CD14-positive monocyte (primary cell): Measurements from ENCODE around the gene SCN5A. TPM values are rescaled to one million over a fixed set of nuclear protein-coding genes. Genes with fewer than 3 reads are reported as not detected.

Experiments used
- DNase-seq, 3 donors: peaks; one replicate each; pipeline ENCODE4 v3.0.0-alpha.2; 2011 to 2022
- H2AFZ ChIP-seq: 2 replicates; pipeline ENCODE4 v1.6.0; 2012; ENCODE audit warnings: mild to moderate bottlenecking, low read depth, low read length, inconsistent platforms; ENCODE audit not compliant: insufficient read depth, poor library complexity, severe bottlenecking
- H3K27ac ChIP-seq, 2 donors: 1 replicate in 1 of 2; 2 replicates in 1 of 2; pipeline ENCODE4 v1.5.1; 2012 to 2013; ENCODE audit warnings: low read length in 2 of 2, control low read depth in 1 of 2, inconsistent platforms in 1 of 2, low read depth in 1 of 2, mild to moderate bottlenecking in 1 of 2
- H3K27me3 ChIP-seq, 2 donors: one replicate each; pipeline versions ENCODE4 v1.6.0 to v1.6.1; 2011 to 2013; ENCODE audit warnings: low read length in 2 of 2; ENCODE audit not compliant: control insufficient read depth in 2 of 2, insufficient read depth in 2 of 2
- H3K36me3 ChIP-seq, 2 donors: replicated peaks in 1 of 2; 1 replicate in 1 of 2; 2 replicates in 1 of 2; pipeline versions ENCODE4 v1.5.1 to v1.6.1; 2012 to 2013; ENCODE audit warnings: low read length in 2 of 2, control low read depth in 1 of 2, inconsistent platforms in 1 of 2, mild to moderate bottlenecking in 1 of 2; ENCODE audit not compliant: insufficient read depth in 2 of 2, control insufficient read depth in 1 of 2
- H3K4me1 ChIP-seq, 2 donors: 1 replicate in 1 of 2; 2 replicates in 1 of 2; pipeline versions ENCODE4 v1.5.1 to v1.6.1; 2012 to 2013; ENCODE audit warnings: low read length in 2 of 2, control low read depth in 1 of 2, inconsistent platforms in 1 of 2, mild to moderate bottlenecking in 1 of 2, moderate library complexity in 1 of 2; ENCODE audit not compliant: insufficient read depth in 2 of 2, control insufficient read depth in 1 of 2
- H3K4me2 ChIP-seq: replicated peaks from 2 replicates; pipeline ENCODE3; 2012; ENCODE audit warnings: low read length, moderate library complexity, mild to moderate bottlenecking; ENCODE audit not compliant: poor library complexity, severe bottlenecking; ENCODE audit errors: extremely low read depth
- H3K4me3 ChIP-seq, 3 experiments: fragments of 200-600 bp in 1 of 3; sonication (generic) in 1 of 3; replicated peaks in 1 of 3; 1 replicate in 2 of 3; 2 replicates in 1 of 3; pipeline ENCODE4 v1.5.1; 2011 to 2013; ENCODE audit warnings: low read length in 3 of 3, mild to moderate bottlenecking in 3 of 3, control low read depth in 2 of 3, low read depth in 2 of 3, inconsistent platforms in 1 of 3, moderate library complexity in 1 of 3
- H3K79me2 ChIP-seq: 2 replicates; pipeline ENCODE4 v1.6.0; 2012; ENCODE audit warnings: mild to moderate bottlenecking, control low read depth, inconsistent platforms, low read length, moderate library complexity; ENCODE audit not compliant: insufficient read depth
- H3K9ac ChIP-seq: 2 replicates; pipeline ENCODE4 v1.6.0; 2017; ENCODE audit warnings: low read length, mild to moderate bottlenecking; ENCODE audit not compliant: insufficient read depth, poor library complexity, severe bottlenecking
- H3K9me3 ChIP-seq, 2 donors: replicated peaks in 1 of 2; 1 replicate in 1 of 2; 2 replicates in 1 of 2; pipeline versions ENCODE4 v1.5.1 to v1.6.1; 2012 to 2013; ENCODE audit warnings: low read length in 2 of 2, control low read depth in 1 of 2; ENCODE audit not compliant: control insufficient read depth in 1 of 2, insufficient read depth in 1 of 2
- H4K20me1 ChIP-seq: 2 replicates; pipeline ENCODE4 v1.6.0; 2012; ENCODE audit warnings: mild to moderate bottlenecking, low read length, control low read depth, moderate library complexity; ENCODE audit not compliant: insufficient read depth
- H3K27ac Mint-ChIP-seq, 7 donors: one replicate each; pipeline ENCODE4 v1.8.0; 2020; ENCODE audit warnings: mild to moderate bottlenecking in 7 of 7, mixed read lengths in 7 of 7, moderate library complexity in 6 of 7, inconsistent platforms in 2 of 7
- H3K27me3 Mint-ChIP-seq, 3 donors: one replicate each; pipeline ENCODE4 v1.8.0; 2021 to 2022; ENCODE audit warnings: low read depth in 3 of 3, mild to moderate bottlenecking in 3 of 3, mixed read lengths in 3 of 3, moderate library complexity in 3 of 3, inconsistent platforms in 1 of 3
- H3K36me3 Mint-ChIP-seq, 2 donors: one replicate each; pipeline ENCODE4 v1.8.0; 2020; ENCODE audit warnings: mixed read lengths in 2 of 2, inconsistent platforms in 1 of 2, mild to moderate bottlenecking in 1 of 2
- H3K4me1 Mint-ChIP-seq: one replicate; pipeline ENCODE4 v1.8.0; 2020; ENCODE audit warnings: mild to moderate bottlenecking, mixed read lengths
- H3K4me3 Mint-ChIP-seq, 2 donors: one replicate each; pipeline ENCODE4 v1.8.0; 2020; ENCODE audit warnings: mild to moderate bottlenecking in 2 of 2, mixed read lengths in 2 of 2, moderate library complexity in 1 of 2
- H3K9me3 Mint-ChIP-seq, 7 donors: one replicate each; pipeline ENCODE4 v1.8.0; 2020 to 2022; ENCODE audit warnings: mixed read lengths in 7 of 7, mild to moderate bottlenecking in 6 of 7, moderate library complexity in 6 of 7, inconsistent platforms in 2 of 7
- CTCF ChIP-seq: fragments of 200-600 bp; IDR thresholded peaks from one replicate; pipeline ENCODE4 v1.8.0; 2022; ENCODE audit warnings: antibody characterized with exemption, mild to moderate bottlenecking
- WGBS: methylation state at CpG from one replicate; pipeline ENCODE4 v1.1.5; 2013; ENCODE audit warnings: missing lambda C conversion rate; ENCODE audit not compliant: insufficient coverage; 5-methylcytosine and 5-hydroxymethylcytosine counted together
- intact Hi-C, 2 donors: fragments of 100-400 bp; cut with micrococcal nuclease; formaldehyde crosslinking; loops; one replicate each; pipeline versions ENCODE4 v1.15.0 to v1.15.1; 2023
- polyA plus RNA-seq, 3 donors: library from polyadenylated mRNA; depleted of rRNA in 1 of 3; unstranded in 2 of 3; stranded (reverse) in 1 of 3; fragments of 300-500 nt in 2 of 3; fragments of >200 nt in 1 of 3; fragmentation: Illumina TruSeq in 2 of 3; gene quantifications; 1 replicate in 2 of 3; 2 replicates in 1 of 3; pipeline ENCODE4 v1.2.3, GENCODE V29; 2012 to 2021

SCN5A gene
- polyA plus RNA-seq, 3 donors, result not detected

- no peaks in the 10 kb centered on the region for H3K36me3 ChIP-seq
- H3K9ac ChIP-seq, result no peak overlapping the region
- Mint-ChIP-seq H3K36me3 (no peaks in the 10 kb centered on the region), H3K4me3 (no peak overlapping the region), H3K9me3 (peaks cover 0 to 7% (median 2%) of the 10 kb centered on the region in 7 donors), H3K4me1 (peaks cover 3% of the 10 kb centered on the region), H3K27ac (no peak overlapping the region), H3K27me3 (peaks cover 6 to 10% (median 7%) of the 10 kb centered on the region in 3 donors)
- no peak for DNase-seq
- H3K79me2 ChIP-seq, result no peaks in the 10 kb centered on the region
- H3K27me3 ChIP-seq, result no peaks in the 10 kb centered on the region
- no peaks in the 10 kb centered on the region for H4K20me1 ChIP-seq
- 20% methylated on average over 1 of the region's 5 CpGs for WGBS
- no peaks in the 10 kb centered on the region for H3K4me1 ChIP-seq
- intact Hi-C loops, result no loop called here
- no peak for TF ChIP-seq CTCF
- H3K27ac ChIP-seq, result no peak overlapping the region
- no peaks in the 10 kb centered on the region for H3K9me3 ChIP-seq
- no peak overlapping the region for H3K4me3 ChIP-seq
- H3K4me2 ChIP-seq, result no peak overlapping the region
- no peak overlapping the region for H2AFZ ChIP-seq
Measured at GRCh38 chr3:38630606-38631005, 18.9 kb downstream of the SCN5A start.

DNA sequence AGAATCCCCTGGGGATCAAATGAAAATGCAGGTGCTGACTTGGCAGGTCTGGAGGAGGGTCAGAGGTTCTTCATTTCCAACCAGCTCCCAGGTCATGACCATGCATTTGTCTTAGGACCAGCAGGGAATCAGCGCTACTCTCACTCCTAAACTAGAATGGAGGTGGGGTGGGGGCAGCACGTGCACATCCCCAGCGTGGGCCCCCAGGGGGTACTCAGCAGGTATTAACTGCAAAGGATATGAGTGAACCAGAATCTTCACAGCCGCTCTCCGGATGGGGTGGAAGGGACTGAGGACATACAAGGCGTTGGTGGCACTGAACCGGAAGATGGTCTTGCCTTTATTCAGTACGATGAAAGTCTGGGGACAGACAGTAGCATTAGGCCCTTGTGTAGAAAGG lies 19.4 kb downstream of the SCN5A start:
- Histone ChIP-seq H4K20me1 (no peaks in the 10 kb centered on the region), H3K36me3 (no peaks in the 10 kb centered on the region), H3K4me2 (no peak overlapping the region), H2AFZ (no peak overlapping the region), H3K4me3 (no peak overlapping the region), H3K27ac (no peak overlapping the region), H3K27me3 (no peaks in the 10 kb centered on the region), H3K9ac (no peak overlapping the region), H3K9me3 (no peaks in the 10 kb centered on the region), H3K4me1 (no peaks in the 10 kb centered on the region), H3K79me2 (no peaks in the 10 kb centered on the region)
- no peak for TF ChIP-seq CTCF
- peaks cover 3% of the 10 kb centered on the region for H3K4me1 Mint-ChIP-seq
- no peak for DNase-seq
- H3K4me3 Mint-ChIP-seq, result no peak overlapping the region
- no peaks in the 10 kb centered on the region for H3K36me3 Mint-ChIP-seq
- peaks cover 0 to 7% (median 2%) of the 10 kb centered on the region in 7 donors for H3K9me3 Mint-ChIP-seq
- intact Hi-C loops, result no loop called here
- H3K27me3 Mint-ChIP-seq, result peaks cover 5 to 10% (median 8%) of the 10 kb centered on the region in 3 donors
- 89% methylated on average over 5 of the region's 8 CpGs for WGBS
- no peak overlapping the region for H3K27ac Mint-ChIP-seq
